GM03348 (cell line): Measurements from ENCODE around the gene SLC11A1.

Source experiments
- DNase-seq: peaks from one replicate; pipeline ENCODE4 v3.0.0; 2012; ENCODE audit warnings: low spot score

The SLC11A1 gene

GRCh38 chr2:218393750-218394290, 11.7 kb downstream of the SLC11A1 start:
- no peak for DNase-seq

- DNase-seq = no peak
These were observed 12.4 kb downstream of the SLC11A1 start for GRCh38 chr2:218394298-218395089.

GRCh38 chr2:218395090-218395444, 13.0 kb downstream of the SLC11A1 start:
- DNase-seq = no peak

- no peak for DNase-seq
These were observed 13.4 kb downstream of the SLC11A1 start for GRCh38 chr2:218395456-218395825.

GRCh38 chr2:218395826-218396687, 14.0 kb downstream of the SLC11A1 start:
- peak; percentile 96 for DNase-seq

- peak; percentile 51 for DNase-seq
These were observed 14.8 kb downstream of the SLC11A1 start for GRCh38 chr2:218396688-218397462.

GRCh38 chr2:218397463-218397819, 15.4 kb downstream of the SLC11A1 start:
- no peak for DNase-seq

- peak; percentile 71 for DNase-seq
These were observed 15.9 kb downstream of the SLC11A1 start for GRCh38 chr2:218397820-218398436.

GRCh38 chr2:218398437-218399390, 16.6 kb downstream of the SLC11A1 start:
- peak; percentile 89 for DNase-seq

- peak; percentile 98 for DNase-seq
These were observed 17.5 kb downstream of the SLC11A1 start, which contains the start of gene CTDSP1 for GRCh38 chr2:218399391-218400166. CTDSP1 (plus strand) TSS chr2:218399868; CDS start chr2:218400091, 223 bp downstream.

GRCh38 chr2:218400167-218400929, 18.3 kb downstream of the SLC11A1 start:
- DNase-seq = peak; percentile 54

- DNase-seq = peak; percentile 23
These were observed 19.1 kb downstream of the SLC11A1 start for GRCh38 chr2:218400930-218401881.

- no peak for DNase-seq
These were observed 19.8 kb downstream of the SLC11A1 start for GRCh38 chr2:218401890-218402289.

GRCh38 chr2:218402491-218402901, 20.4 kb downstream of the SLC11A1 start:
- no peak for DNase-seq

- DNase-seq = no peak
These were observed 20.9 kb downstream of the SLC11A1 start for GRCh38 chr2:218402911-218403411.

- DNase-seq = no peak
These were observed 21.7 kb downstream of the SLC11A1 start for GRCh38 chr2:218403810-218404209.

- no peak for DNase-seq
These were observed 22.4 kb downstream of the SLC11A1 start for GRCh38 chr2:218404351-218405085.
